Skeletal muscle satellite cell (primary cell): ENCODE results near the gene CTAG1A. TPM values are rescaled to one million over a fixed set of nuclear protein-coding genes. Genes with fewer than 3 reads are reported as not detected.
"Not testable (repeated sequence)": the region's sequence is repeated elsewhere in the genome, so short reads cannot be mapped to it uniquely, and the experiment has no call there.

ENCODE experiments used
- H3K27me3 ChIP-seq: 2 replicates; pipeline ENCODE4 v1.7.0; 2013; ENCODE audit warnings: low read length; ENCODE audit not compliant: control insufficient read depth, insufficient read depth
- H3K36me3 ChIP-seq: 2 replicates; pipeline ENCODE4 v1.7.0; 2013; ENCODE audit warnings: mild to moderate bottlenecking, control low read depth, low read length; ENCODE audit not compliant: insufficient read depth
- H3K4me1 ChIP-seq: 2 replicates; pipeline ENCODE4 v1.7.0; 2013; ENCODE audit warnings: low read length; ENCODE audit not compliant: control insufficient read depth, insufficient read depth
- H3K4me2 ChIP-seq: 2 replicates; pipeline ENCODE4 v1.7.0; 2013; ENCODE audit warnings: mild to moderate bottlenecking, low read length
- H3K4me3 ChIP-seq: 2 replicates; pipeline ENCODE4 v1.7.0; 2013; ENCODE audit warnings: low read length
- H3K9ac ChIP-seq: 2 replicates; pipeline ENCODE4 v1.7.0; 2013; ENCODE audit warnings: mild to moderate bottlenecking, low read depth, low read length, moderate library complexity
- H3K9me3 ChIP-seq: replicated peaks from 2 replicates; pipeline ENCODE4 v1.7.0; 2013; ENCODE audit warnings: mild to moderate bottlenecking, control low read depth, low read length
- small RNA-seq: library from RNA; depleted of rRNA; stranded (forward); fragments of <200 nt; gene quantifications from one replicate; pipeline ENCODE3, GENCODE V24; 2012

CTAG1A gene

GRCh38 chrX:154630949-154631348 is 46.0 kb downstream of the CTAG1A start:
- not testable (repeated sequence) for H3K4me3 ChIP-seq, H3K9me3 ChIP-seq, H3K36me3 ChIP-seq, H3K4me1 ChIP-seq, H3K27me3 ChIP-seq, H3K4me2 ChIP-seq, H3K9ac ChIP-seq

- H3K4me1 ChIP-seq, H3K27me3 ChIP-seq, H3K9ac ChIP-seq, H3K4me3 ChIP-seq, H3K4me2 ChIP-seq, H3K36me3 ChIP-seq, H3K9me3 ChIP-seq: not testable (repeated sequence)
Observed at GRCh38 chrX:154633661-154634060, 48.7 kb downstream of the CTAG1A start.

Small RNA genes lying within 50 kb of the gene (small RNA-seq; reads per million reads assigned to genes)
- gene AC244090.1 (not detected), gene AC244107.2 (not detected)
